ENCODE data around the gene MOXD1.

- TF ChIP-seq ZFX (IDR thresholded peaks at IDR 0.05; ENCODE audit: borderline replicate concordance) = no peak
- TF ChIP-seq, protein P1, sequence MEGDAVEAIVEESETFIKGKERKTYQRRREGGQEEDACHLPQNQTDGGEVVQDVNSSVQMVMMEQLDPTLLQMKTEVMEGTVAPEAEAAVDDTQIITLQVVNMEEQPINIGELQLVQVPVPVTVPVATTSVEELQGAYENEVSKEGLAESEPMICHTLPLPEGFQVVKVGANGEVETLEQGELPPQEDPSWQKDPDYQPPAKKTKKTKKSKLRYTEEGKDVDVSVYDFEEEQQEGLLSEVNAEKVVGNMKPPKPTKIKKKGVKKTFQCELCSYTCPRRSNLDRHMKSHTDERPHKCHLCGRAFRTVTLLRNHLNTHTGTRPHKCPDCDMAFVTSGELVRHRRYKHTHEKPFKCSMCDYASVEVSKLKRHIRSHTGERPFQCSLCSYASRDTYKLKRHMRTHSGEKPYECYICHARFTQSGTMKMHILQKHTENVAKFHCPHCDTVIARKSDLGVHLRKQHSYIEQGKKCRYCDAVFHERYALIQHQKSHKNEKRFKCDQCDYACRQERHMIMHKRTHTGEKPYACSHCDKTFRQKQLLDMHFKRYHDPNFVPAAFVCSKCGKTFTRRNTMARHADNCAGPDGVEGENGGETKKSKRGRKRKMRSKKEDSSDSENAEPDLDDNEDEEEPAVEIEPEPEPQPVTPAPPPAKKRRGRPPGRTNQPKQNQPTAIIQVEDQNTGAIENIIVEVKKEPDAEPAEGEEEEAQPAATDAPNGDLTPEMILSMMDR (IDR thresholded peaks at IDR 0.05) = no peak
Measured at GRCh38 chr6:132418235-132418965, 17.1 kb upstream of the MOXD1 start.
